Sigmoid colon (tissue), 4 donors: Measurements from ENCODE around the gene MLN.

Experiments used
- EP300 ChIP-seq, 4 donors: sonication (generic); formaldehyde crosslinking; IDR thresholded peaks; one replicate each; pipeline ENCODE4 v1.6.1; 2017; ENCODE audit warnings: antibody characterized with exemption in 4 of 4
- POLR2AphosphoS5 ChIP-seq, 4 donors: sonication (generic); formaldehyde crosslinking; IDR thresholded peaks; one replicate each; pipeline ENCODE4 v1.6.1; 2017; ENCODE audit warnings: antibody characterized with exemption in 4 of 4
- TF ChIP-seq, protein P1 (sequence below), 4 experiments: fragments of 450-650 bp in 3 of 4; fragments of 200-600 bp in 1 of 4; IDR thresholded peaks; one replicate each; pipeline ENCODE4 v1.5.1; 2016 to 2019; ENCODE audit warnings: antibody characterized with exemption in 4 of 4, mild to moderate bottlenecking in 3 of 4, moderate library complexity in 2 of 4

GRCh38 chr6:33840048-33840926 lies 36.5 kb upstream of the MLN start:
- TF ChIP-seq, protein P1, sequence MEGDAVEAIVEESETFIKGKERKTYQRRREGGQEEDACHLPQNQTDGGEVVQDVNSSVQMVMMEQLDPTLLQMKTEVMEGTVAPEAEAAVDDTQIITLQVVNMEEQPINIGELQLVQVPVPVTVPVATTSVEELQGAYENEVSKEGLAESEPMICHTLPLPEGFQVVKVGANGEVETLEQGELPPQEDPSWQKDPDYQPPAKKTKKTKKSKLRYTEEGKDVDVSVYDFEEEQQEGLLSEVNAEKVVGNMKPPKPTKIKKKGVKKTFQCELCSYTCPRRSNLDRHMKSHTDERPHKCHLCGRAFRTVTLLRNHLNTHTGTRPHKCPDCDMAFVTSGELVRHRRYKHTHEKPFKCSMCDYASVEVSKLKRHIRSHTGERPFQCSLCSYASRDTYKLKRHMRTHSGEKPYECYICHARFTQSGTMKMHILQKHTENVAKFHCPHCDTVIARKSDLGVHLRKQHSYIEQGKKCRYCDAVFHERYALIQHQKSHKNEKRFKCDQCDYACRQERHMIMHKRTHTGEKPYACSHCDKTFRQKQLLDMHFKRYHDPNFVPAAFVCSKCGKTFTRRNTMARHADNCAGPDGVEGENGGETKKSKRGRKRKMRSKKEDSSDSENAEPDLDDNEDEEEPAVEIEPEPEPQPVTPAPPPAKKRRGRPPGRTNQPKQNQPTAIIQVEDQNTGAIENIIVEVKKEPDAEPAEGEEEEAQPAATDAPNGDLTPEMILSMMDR (IDR thresholded peaks at IDR 0.05), result no peak
- no peak for TF ChIP-seq EP300 (IDR thresholded peaks at IDR 0.05)
- TF ChIP-seq POLR2AphosphoS5 (IDR thresholded peaks at IDR 0.05), result peak in 2 of 4 donors; percentile 23 to 48
